ENCODE data around the gene PLCD1.
"Not testable (repeated sequence)": the region's sequence is repeated elsewhere in the genome, so short reads cannot be mapped to it uniquely, and the experiment has no call there.

Gene PLCD1

GRCh38 chr3:37997791-37998370 lies 31.6 kb downstream of the PLCD1 start:
- DNase-seq = no peak

- no peak for DNase-seq
Measured at GRCh38 chr3:37997342-37997741, 32.1 kb downstream of the PLCD1 start.

GRCh38 chr3:37996785-37997301 lies 32.6 kb downstream of the PLCD1 start:
- peak; percentile 76 to 77 for DNase-seq

- DNase-seq = no peak
Measured at GRCh38 chr3:37995652-37996641, 33.5 kb downstream of the PLCD1 start.

- no peak for DNase-seq
Measured at GRCh38 chr3:37994639-37994972, 34.8 kb downstream of the PLCD1 start.

- DNase-seq = peak; percentile 37 to 41
Measured at GRCh38 chr3:37993820-37994638, 35.4 kb downstream of the PLCD1 start.

GRCh38 chr3:37993460-37993819 lies 36.0 kb downstream of the PLCD1 start:
- DNase-seq = no peak

GRCh38 chr3:37993067-37993455 lies 36.4 kb downstream of the PLCD1 start:
- no peak for DNase-seq

GRCh38 chr3:37992271-37993066 lies 37.0 kb downstream of the PLCD1 start:
- no peak for DNase-seq

- no peak for DNase-seq
Measured at GRCh38 chr3:37991823-37992222, 37.6 kb downstream of the PLCD1 start.

- no peak for DNase-seq
Measured at GRCh38 chr3:37991109-37991508, 38.3 kb downstream of the PLCD1 start.

- no peak for DNase-seq
Measured at GRCh38 chr3:37990527-37990926, 38.9 kb downstream of the PLCD1 start, which contains the start of gene VILL. VILL (plus strand) TSS chr3:37990786; CDS start chr3:37993673, 2,887 bp downstream.

GRCh38 chr3:37989821-37990480 lies 39.5 kb downstream of the PLCD1 start:
- DNase-seq = no peak

- no peak for DNase-seq
Measured at GRCh38 chr3:37988931-37989525, 40.4 kb downstream of the PLCD1 start.

GRCh38 chr3:37988376-37988775 lies 41.1 kb downstream of the PLCD1 start:
- DNase-seq = not testable (repeated sequence)

GRCh38 chr3:37987751-37988179 lies 41.7 kb downstream of the PLCD1 start:
- DNase-seq = no peak

- no peak for DNase-seq
Measured at GRCh38 chr3:37987315-37987697, 42.1 kb downstream of the PLCD1 start.

- no peak for DNase-seq
Measured at GRCh38 chr3:37986479-37987314, 42.7 kb downstream of the PLCD1 start.

GRCh38 chr3:37985637-37986320 lies 43.7 kb downstream of the PLCD1 start:
- DNase-seq = no peak

GRCh38 chr3:37984596-37984995 lies 44.8 kb downstream of the PLCD1 start:
- DNase-seq = no peak
